Endothelial cell of umbilical vein (primary cell): ENCODE results near the gene GABPB2. TPM values are rescaled to one million over a fixed set of nuclear protein-coding genes. Genes with fewer than 3 reads are reported as not detected.

Experiments
- BruUV-seq: library from RNA; stranded (reverse); fragments of 400-500 nt; replicated peaks from 2 replicates; lab custom pipeline; 2021; lab: Mats Ljungman, UMichigan
- CTCF ChIA-PET: fragments of 300-600, 350-600 bp; sonication (Branson Sonifier 250); formaldehyde crosslinking; loops from one replicate; lab custom pipeline; 2021; ENCODE audit warnings: antibody characterized with exemption, inconsistent platforms; lab: Charles Lee
- POLR2A ChIA-PET: fragments of 300-600, 350-600 bp; sonication (Branson Sonifier 250); formaldehyde crosslinking; loops from one replicate; lab custom pipeline; 2021; ENCODE audit warnings: antibody characterized with exemption, inconsistent platforms; lab: Charles Lee
- DNase-seq: peaks from one replicate; pipeline ENCODE4 v3.0.0-alpha.2; 2011; ENCODE audit warnings: low read depth, low spot score
- FAIRE-seq: peaks from 2 replicates; lab custom pipeline; 2011; peaks lifted over from hg19 to GRCh38; lab: Jason Lieb, UNC
- H2AFZ ChIP-seq: 2 replicates; pipeline ENCODE4 v1.6.0; 2012; ENCODE audit warnings: low read depth, low read length, control low read depth, inconsistent platforms
- H3K27ac ChIP-seq: 2 replicates; pipeline ENCODE4 v1.5.1; 2011; ENCODE audit warnings: low read depth, mild to moderate bottlenecking, control low read depth, low read length, moderate library complexity; ENCODE audit not compliant: insufficient read depth
- H3K27me3 ChIP-seq, 2 experiments: 2 replicates each; pipeline versions ENCODE4 v1.6.0 to v1.6.1; 2011; ENCODE audit warnings: low read length in 2 of 2, mixed read lengths in 1 of 2; ENCODE audit not compliant: control insufficient read depth in 2 of 2, insufficient read depth in 2 of 2
- H3K36me3 ChIP-seq, 2 experiments: 2 replicates in 1 of 2; 3 replicates in 1 of 2; pipeline ENCODE4 v1.5.1; 2011; ENCODE audit warnings: low read length in 2 of 2, mild to moderate bottlenecking in 1 of 2, moderate library complexity in 1 of 2; ENCODE audit not compliant: control insufficient read depth in 2 of 2, insufficient read depth in 2 of 2; ENCODE audit errors: extremely low read depth in 1 of 2
- H3K4me1 ChIP-seq: 3 replicates; pipeline ENCODE4 v1.5.1; 2011; ENCODE audit warnings: mild to moderate bottlenecking, low read length; ENCODE audit not compliant: control insufficient read depth, insufficient read depth; ENCODE audit errors: extremely low read depth
- H3K4me2 ChIP-seq: 2 replicates; pipeline ENCODE4 v1.6.1; 2011; ENCODE audit warnings: low read length, control low read depth, mixed read lengths; ENCODE audit not compliant: insufficient read depth
- H3K4me3 ChIP-seq, 3 experiments: fragments of 200-600 bp in 1 of 3; sonication (generic), shearing (Covaris generic) in 1 of 3; replicated peaks in 1 of 3; 2 replicates each; pipeline ENCODE4 v1.5.1; 2011 to 2016; ENCODE audit warnings: control low read depth in 3 of 3, low read length in 3 of 3, mild to moderate bottlenecking in 2 of 3, inconsistent platforms in 1 of 3, low read depth in 1 of 3, moderate library complexity in 1 of 3; ENCODE audit not compliant: insufficient read depth in 1 of 3
- H3K79me2 ChIP-seq: 2 replicates; pipeline ENCODE4 v1.6.0; 2012; ENCODE audit warnings: low read length, inconsistent platforms; ENCODE audit not compliant: control insufficient read depth, insufficient read depth
- H3K9ac ChIP-seq: replicated peaks from 2 replicates; pipeline ENCODE3; 2011; ENCODE audit warnings: low read length, control low read depth; ENCODE audit not compliant: insufficient read depth; ENCODE audit errors: extremely low read depth
- H3K9me1 ChIP-seq: replicated peaks from 3 replicates; pipeline ENCODE4 v1.6.0; 2011; ENCODE audit warnings: mild to moderate bottlenecking, low read length; ENCODE audit not compliant: control insufficient read depth, insufficient read depth; ENCODE audit errors: extremely low read depth
- H3K9me3 ChIP-seq: replicated peaks from 2 replicates; pipeline ENCODE4 v1.5.1; 2012; ENCODE audit warnings: low read length, inconsistent platforms; ENCODE audit not compliant: control insufficient read depth, insufficient read depth
- H4K20me1 ChIP-seq: replicated peaks from 2 replicates; pipeline ENCODE3; 2011; ENCODE audit warnings: mild to moderate bottlenecking, low read length; ENCODE audit not compliant: control insufficient read depth, insufficient read depth; ENCODE audit errors: extremely low read depth
- EZH2 ChIP-seq: IDR thresholded peaks from 2 replicates; pipeline ENCODE4 v1.6.1; 2012; ENCODE audit warnings: borderline replicate concordance, low read depth, mild to moderate bottlenecking, moderate library complexity, low read length, inconsistent platforms; ENCODE audit not compliant: severe bottlenecking
- FOS ChIP-seq: IDR thresholded peaks from 2 replicates; pipeline ENCODE4 v1.6.1; 2011; ENCODE audit warnings: mild to moderate bottlenecking, low read length, moderate library complexity, borderline replicate concordance; ENCODE audit not compliant: insufficient read depth
- GATA2 ChIP-seq: IDR thresholded peaks from 2 replicates; pipeline ENCODE4 v1.7.0; 2011; ENCODE audit warnings: low read depth, mild to moderate bottlenecking, moderate library complexity, mixed read lengths, low read length; ENCODE audit not compliant: insufficient read length, insufficient read depth
- JUN ChIP-seq: IDR thresholded peaks from 2 replicates; pipeline ENCODE4 v1.6.1; 2011; ENCODE audit warnings: borderline replicate concordance, low read depth; ENCODE audit not compliant: insufficient read length, insufficient read depth
- MYC ChIP-seq: IDR thresholded peaks from one replicate; pipeline ENCODE4 v1.6.1; 2011; ENCODE audit warnings: mild to moderate bottlenecking, low read depth, low read length
- POLR2A ChIP-seq: IDR thresholded peaks from 2 replicates; pipeline ENCODE4 v1.6.1; 2012; ENCODE audit warnings: low read depth, mild to moderate bottlenecking, control low read depth, low read length
- POLR2AphosphoS5 ChIP-seq: IDR thresholded peaks from 2 replicates; pipeline ENCODE4 v1.6.1; 2012; ENCODE audit warnings: low read depth, mild to moderate bottlenecking, control low read depth, low read length, moderate library complexity; ENCODE audit not compliant: insufficient read depth
- dilution Hi-C: fragments of 300-500 bp; cut with MboI; formaldehyde crosslinking; loops from one replicate; pipeline ENCODE4 v1.15.0; 2019; ENCODE audit warnings: low sequenced_read_pairs; ENCODE audit not compliant: extremely low pct_ligation_motif_present
- intact Hi-C: fragments of 100-400 bp; cut with micrococcal nuclease; formaldehyde crosslinking; loops from one replicate; pipeline ENCODE4 v1.10.0; 2022
- polyA plus RNA-seq, 4 experiments: library from polyadenylated mRNA; depleted of rRNA in 3 of 4; stranded (reverse) in 3 of 4; unstranded in 1 of 4; fragments of >200 nt; gene quantifications; 2 replicates each; pipeline versions ENCODE4 v1.2.1 to v1.2.3, GENCODE V29; 2011 to 2012; ENCODE audit warnings: missing spikeins in 1 of 4
- total RNA-seq: library from RNA; stranded (reverse); gene quantifications from 2 replicates; pipeline ENCODE4 v1.2.3, GENCODE V29; 2021
- TF ChIP-seq, protein P1 (sequence below), 2 donors: IDR thresholded peaks; 1 replicate in 1 of 2; 2 replicates in 1 of 2; pipeline ENCODE4 v1.5.1; 2011; ENCODE audit warnings: low read length in 2 of 2, mild to moderate bottlenecking in 2 of 2, moderate library complexity in 2 of 2, control low read depth in 1 of 2, inconsistent platforms in 1 of 2, low read depth in 1 of 2; ENCODE audit not compliant: insufficient read depth in 1 of 2; ENCODE audit errors: extremely low read depth in 1 of 2
- TF ChIP-seq, protein P2 (sequence below): IDR thresholded peaks from 2 replicates; pipeline ENCODE4 v1.6.1; 2011; ENCODE audit not compliant: insufficient read depth, insufficient read length

The GABPB2 gene
- total and polyA plus RNA-seq, 2 donors (not counting 3 experiments of a cell fraction or from before 2014, with no cell fraction given): 2.6 to 4.3 TPM

DNA sequence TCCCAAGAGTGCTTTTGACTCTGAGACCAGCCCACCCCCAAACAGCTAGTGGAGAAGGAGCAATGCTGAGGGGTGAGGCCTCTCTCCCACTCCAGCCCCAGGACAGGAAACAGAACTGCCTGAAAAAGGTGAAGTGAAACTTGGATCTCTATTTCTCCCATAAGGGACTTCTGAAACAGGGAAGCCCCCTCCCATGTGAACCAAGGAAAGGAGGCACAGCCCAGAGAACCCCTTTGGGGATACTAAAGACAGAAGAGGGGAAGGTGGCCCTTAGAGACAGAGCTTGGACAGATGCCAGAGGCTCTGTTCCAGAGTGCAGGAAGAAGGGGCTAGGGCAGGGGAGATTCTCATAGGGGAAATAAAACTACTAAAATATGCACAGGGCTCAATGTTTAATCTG lies 88.8 kb downstream of the GABPB2 start:
- Histone ChIP-seq H2AFZ (no peak overlapping the region), H3K9me3 (no peaks in the 10 kb centered on the region), H3K4me3 (no peak overlapping the region), H3K36me3 (peaks cover 2 to 16% of the 10 kb centered on the region in 2 experiments), H3K9ac (no peak overlapping the region), H3K9me1 (no peaks in the 10 kb centered on the region), H3K4me1 (peaks cover 20% of the 10 kb centered on the region), H3K27me3 (no peaks in the 10 kb centered on the region), H3K79me2 (peaks cover under 1% of the 10 kb centered on the region), H3K27ac (no peak overlapping the region), H4K20me1 (no peaks in the 10 kb centered on the region), H3K4me2 (no peak overlapping the region)
- no TSS peak for BruUV-seq
- TF ChIP-seq MYC (no peak), POLR2AphosphoS5 (no peak), POLR2A (no peak), GATA2 (no peak), FOS (no peak), EZH2 (no peak), JUN (no peak)
- TF ChIP-seq, protein P1, sequence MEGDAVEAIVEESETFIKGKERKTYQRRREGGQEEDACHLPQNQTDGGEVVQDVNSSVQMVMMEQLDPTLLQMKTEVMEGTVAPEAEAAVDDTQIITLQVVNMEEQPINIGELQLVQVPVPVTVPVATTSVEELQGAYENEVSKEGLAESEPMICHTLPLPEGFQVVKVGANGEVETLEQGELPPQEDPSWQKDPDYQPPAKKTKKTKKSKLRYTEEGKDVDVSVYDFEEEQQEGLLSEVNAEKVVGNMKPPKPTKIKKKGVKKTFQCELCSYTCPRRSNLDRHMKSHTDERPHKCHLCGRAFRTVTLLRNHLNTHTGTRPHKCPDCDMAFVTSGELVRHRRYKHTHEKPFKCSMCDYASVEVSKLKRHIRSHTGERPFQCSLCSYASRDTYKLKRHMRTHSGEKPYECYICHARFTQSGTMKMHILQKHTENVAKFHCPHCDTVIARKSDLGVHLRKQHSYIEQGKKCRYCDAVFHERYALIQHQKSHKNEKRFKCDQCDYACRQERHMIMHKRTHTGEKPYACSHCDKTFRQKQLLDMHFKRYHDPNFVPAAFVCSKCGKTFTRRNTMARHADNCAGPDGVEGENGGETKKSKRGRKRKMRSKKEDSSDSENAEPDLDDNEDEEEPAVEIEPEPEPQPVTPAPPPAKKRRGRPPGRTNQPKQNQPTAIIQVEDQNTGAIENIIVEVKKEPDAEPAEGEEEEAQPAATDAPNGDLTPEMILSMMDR (IDR thresholded peaks at IDR 0.05; ENCODE audit: extremely low read depth in 1 of 2, insufficient read depth in 1 of 2, low read depth in 1 of 2, low read length in 2 of 2): no peak
- TF ChIP-seq, protein P2, sequence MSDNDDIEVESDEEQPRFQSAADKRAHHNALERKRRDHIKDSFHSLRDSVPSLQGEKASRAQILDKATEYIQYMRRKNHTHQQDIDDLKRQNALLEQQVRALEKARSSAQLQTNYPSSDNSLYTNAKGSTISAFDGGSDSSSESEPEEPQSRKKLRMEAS: no peak
- DNase-seq (no peak), FAIRE-seq (no peak)
- dilution Hi-C loops: no loop called here
- intact Hi-C loops: no loop called here
- CTCF ChIA-PET: interaction anchor here (1.5 to 11.7 kb wide), 3 partner anchors 58 to 135 kb away, joined by 4 to 623 read pairs (median 7); no protein-coding TSS in a partner anchor
- POLR2A ChIA-PET: no interaction called here
